Astrocyte of the cerebellum (primary cell): ENCODE data around the gene COL4A2.

Source experiments
- DNase-seq: peaks from one replicate; pipeline ENCODE4 v3.0.0-alpha.2; 2011; ENCODE audit warnings: low read depth
- H3K4me3 ChIP-seq: 2 replicates; pipeline ENCODE4 v1.5.1; 2011; ENCODE audit warnings: mild to moderate bottlenecking, low read depth, low read length, moderate library complexity
- CTCF ChIP-seq: IDR thresholded peaks from 2 replicates; pipeline ENCODE4 v1.5.1; 2012; ENCODE audit warnings: low read length, low read depth, moderate library complexity, mild to moderate bottlenecking; ENCODE audit errors: missing control alignments
- in situ Hi-C: cut with HindIII; loops from 2 replicates; pipeline ENCODE4 v1.10.0; 2017; ENCODE audit warnings: low sequenced_read_pairs

The COL4A2 gene

GRCh38 chr13:110464556-110465333 lies 157.7 kb downstream of the COL4A2 start:
- TF ChIP-seq CTCF, result no peak
- H3K4me3 ChIP-seq, result no peak overlapping the region
- DNase-seq, result no peak
- in situ Hi-C loops, result no loop called here

DNA sequence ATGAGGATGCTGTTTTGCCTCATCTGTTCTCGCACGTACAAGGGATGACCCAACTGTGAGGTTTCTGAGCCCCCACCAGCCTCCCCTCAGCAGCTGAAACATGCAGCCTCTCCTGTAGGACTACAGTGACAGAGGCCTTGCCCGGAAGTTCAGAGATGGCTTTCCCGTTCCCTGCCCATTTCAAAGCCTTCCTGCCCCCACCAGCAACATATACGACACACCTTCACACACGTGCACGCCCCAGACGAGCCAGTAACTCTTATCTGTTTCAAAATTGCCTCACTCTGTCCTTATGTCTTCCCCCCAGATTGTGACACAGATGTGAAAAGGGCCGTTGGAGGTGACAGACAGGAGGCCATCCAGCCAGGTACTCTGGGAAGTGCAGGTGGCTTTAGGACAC lies 158.6 kb downstream of the COL4A2 start:
- no peak for DNase-seq
- no peak overlapping the region for H3K4me3 ChIP-seq
- no peak for TF ChIP-seq CTCF
- in situ Hi-C loops, result no loop called here

DNA sequence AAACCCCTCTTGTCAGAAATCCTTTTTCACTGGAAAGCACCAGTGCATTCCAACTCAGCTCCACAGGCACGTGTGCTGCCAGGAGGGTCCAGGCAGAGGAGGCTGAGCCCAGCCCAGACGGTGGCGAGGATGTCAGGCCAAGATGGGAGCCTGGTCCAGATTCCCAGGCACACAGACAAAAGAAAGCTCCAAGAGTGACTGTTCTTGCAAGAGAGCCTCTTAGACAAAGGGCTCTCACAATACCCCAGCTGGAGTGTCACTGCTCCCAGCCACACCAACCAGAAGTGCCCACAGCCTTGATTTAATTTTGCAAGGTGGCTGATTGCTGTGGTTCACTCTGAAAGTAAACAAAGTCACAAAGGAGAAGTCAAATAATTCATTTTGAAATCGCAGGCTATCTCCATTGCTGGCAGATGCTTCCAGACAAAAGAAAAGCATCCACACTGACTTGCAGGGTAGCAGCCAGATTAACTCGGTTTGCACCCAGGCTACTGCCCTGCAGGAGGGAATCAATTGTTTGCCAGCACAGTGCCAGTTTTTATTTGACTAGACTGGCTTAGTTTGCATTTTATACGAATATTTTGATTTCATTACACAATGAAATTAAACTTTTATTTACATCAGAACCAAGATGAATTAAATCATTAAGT lies 159.3 kb downstream of the COL4A2 start:
- TF ChIP-seq CTCF, result no peak
- in situ Hi-C loops, result no loop called here
- H3K4me3 ChIP-seq, result no peak overlapping the region
- no peak for DNase-seq

GRCh38 chr13:110467516-110468110 lies 160.5 kb downstream of the COL4A2 start:
- H3K4me3 ChIP-seq, result no peak overlapping the region
- TF ChIP-seq CTCF, result no peak
- in situ Hi-C loops, result no loop called here
- DNase-seq, result no peak

DNA sequence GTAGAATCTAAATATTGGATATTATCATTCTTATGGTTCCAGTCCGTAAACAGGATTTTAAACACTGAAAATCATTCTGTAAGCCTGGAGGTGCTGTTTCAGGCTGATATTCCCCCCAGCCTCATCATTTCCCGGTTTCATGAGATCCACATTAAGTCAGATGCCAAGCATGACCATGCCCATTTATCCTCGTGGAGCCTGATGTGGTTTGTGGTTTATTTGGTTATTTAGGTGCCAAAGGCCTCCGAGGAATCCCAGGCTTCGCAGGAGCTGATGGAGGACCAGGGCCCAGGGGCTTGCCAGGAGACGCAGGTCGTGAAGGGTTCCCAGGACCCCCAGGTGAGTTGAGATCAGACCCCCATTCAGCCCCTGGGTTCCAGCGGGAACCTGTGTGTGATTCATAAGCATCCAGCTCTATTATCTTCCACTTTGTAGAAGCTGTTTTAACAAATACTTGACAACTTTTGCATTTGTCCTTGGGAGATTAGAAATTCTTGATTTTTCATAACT lies 162.0 kb downstream of the COL4A2 start:
- no peak for DNase-seq
- H3K4me3 ChIP-seq, result no peak overlapping the region
- TF ChIP-seq CTCF, result no peak
- in situ Hi-C loops, result no loop called here

GRCh38 chr13:110469597-110469996 lies 162.5 kb downstream of the COL4A2 start:
- DNase-seq, result no peak
- in situ Hi-C loops, result no loop called here
- H3K4me3 ChIP-seq, result no peak overlapping the region
- TF ChIP-seq CTCF, result no peak
